K562 (cell line): ENCODE measurements around the gene BORCS5. TPM values are rescaled to one million over a fixed set of nuclear protein-coding genes. Genes with fewer than 3 reads are reported as not detected.

Experiments used
- CEBPB ChIP-seq: fragments of 450-650 bp; IDR thresholded peaks from 2 replicates; pipeline ENCODE4 v1.6.1; 2016; ENCODE audit warnings: missing genetic modification characterization, missing compliant biosample characterization
- CEBPG ChIP-seq, 3 experiments: fragments of 200-800 bp in 1 of 3; sonication (Bioruptor generic) in 1 of 3; sonication (generic) in 1 of 3; formaldehyde crosslinking in 1 of 3; IDR thresholded peaks in 2 of 3; conservative IDR thresholded peaks in 1 of 3; 2 replicates each; pipeline versions ENCODE4 v1.6.1 to v1.8.0; 2016 to 2022; ENCODE audit warnings: missing compliant biosample characterization in 2 of 3, missing genetic modification characterization in 2 of 3, mild to moderate bottlenecking in 1 of 3, missing genetic modification reagents in 1 of 3
- FOSL1 ChIP-seq: fragments of 200-800 bp; sonication (Bioruptor generic); conservative IDR thresholded peaks from 2 replicates; pipeline ENCODE4 v1.6.1; 2016; ENCODE audit warnings: missing genetic modification characterization, missing compliant biosample characterization
- OTX1 ChIP-seq: fragments of 450-650 bp; formaldehyde crosslinking; IDR thresholded peaks from 2 replicates; pipeline ENCODE4 v1.4.0; 2022; ENCODE audit warnings: mild to moderate bottlenecking
- PKNOX1 ChIP-seq: fragments of 450-650 bp; IDR thresholded peaks from 2 replicates; pipeline ENCODE4 v1.6.1; 2016
- PRPF4 ChIP-seq: fragments of 200-400 bp; formaldehyde crosslinking; IDR thresholded peaks from one replicate; pipeline ENCODE4 v1.6.1; 2017; ENCODE audit warnings: low read length, low read depth, mild to moderate bottlenecking; ENCODE audit not compliant: insufficient read depth, poor library complexity, severe bottlenecking
- SMARCA5 ChIP-seq: fragments of 450-650 bp; IDR thresholded peaks from 2 replicates; pipeline ENCODE4 v1.6.1; 2016
- TCFL5 ChIP-seq: fragments of 250-450 bp; sonication (Bioruptor Pico); conservative IDR thresholded peaks from 2 replicates; pipeline ENCODE4 v1.6.1; 2021; ENCODE audit warnings: mild to moderate bottlenecking, moderate library complexity, matching md5 sums
- ZBTB40 ChIP-seq, 2 experiments: fragments of 450-650 bp in 1 of 2; sonication (generic) in 1 of 2; formaldehyde crosslinking in 1 of 2; IDR thresholded peaks; 2 replicates each; pipeline versions ENCODE4 v1.7.1 to v1.9.0; 2016 to 2022; ENCODE audit warnings: inconsistent platforms in 1 of 2, mild to moderate bottlenecking in 1 of 2, missing genetic modification reagents in 1 of 2
- ZMIZ1 ChIP-seq, 2 experiments: fragments of 150-350 bp in 1 of 2; IDR thresholded peaks; 2 replicates each; pipeline ENCODE4 v1.6.1; 2012 to 2016; ENCODE audit warnings: low read depth in 2 of 2, low read length in 2 of 2, mild to moderate bottlenecking in 1 of 2, moderate library complexity in 1 of 2
- ZNF239 ChIP-seq: fragments of 250-450 bp; sonication (Bioruptor Pico); IDR thresholded peaks from 2 replicates; pipeline ENCODE4 v1.4.0; 2020; ENCODE audit warnings: mild to moderate bottlenecking
- ZNF3 ChIP-seq: fragments of 250-450 bp; sonication (Bioruptor Pico); IDR thresholded peaks from 2 replicates; pipeline ENCODE4 v1.5.0; 2021; ENCODE audit warnings: mild to moderate bottlenecking, moderate library complexity
- polyA plus RNA-seq, 8 experiments: library from polyadenylated mRNA; depleted of rRNA in 4 of 8; stranded (reverse) in 5 of 8; unstranded in 3 of 8; fragments of >200 nt; fragmentation: Nextera tagmentation in 2 of 8; fragmentation: Illumina TruSeq in 1 of 8; extraction: Ambion mirVana in 2 of 8; extraction: Trizol in 1 of 8; gene quantifications; 2 replicates each; pipeline versions ENCODE4 v1.2.1 to v1.2.3, GENCODE V29; 2011 to 2014; ENCODE audit warnings: inconsistent platforms in 1 of 8, missing spikeins in 1 of 8
- total RNA-seq, 7 experiments: library from RNA; depleted of rRNA in 6 of 7; stranded (reverse); fragments of >200 nt in 6 of 7; fragmentation: Illumina TruSeq in 2 of 7; extraction: Trizol in 2 of 7; gene quantifications; 2 replicates each; pipeline versions ENCODE4 v1.2.1 to v1.2.3, GENCODE V29; 2011 to 2021; ENCODE audit warnings: low replicate concordance in 1 of 7

The BORCS5 gene
- total and polyA plus RNA-seq, 9 of the 15 experiments (the other 6 are each of a cell fraction or from before 2014, with no cell fraction given) = 0.31 to 12.4 (median 6.6) TPM

GRCh38 chr12:12439636-12440035 lies 82.8 kb downstream of the BORCS5 start (continued):
- TF ChIP-seq PRPF4 (no peak), ZNF239 (no peak), ZMIZ1 (IDR thresholded peaks at IDR 0.05; ENCODE audit: low read depth in 2 of 2, low read length in 2 of 2) (no peak), ZNF3 (CRISPR knock-in tag) (no peak), TCFL5 (CRISPR knock-in tag) (no peak), SMARCA5 (no peak), FOSL1 (peak; percentile 54), ZBTB40 (IDR thresholded peaks at IDR 0.05) (no peak), ZBTB40 (CRISPR knock-in tag; IDR thresholded peaks at IDR 0.05) (no peak), CEBPB (tag) (peak; percentile 44), CEBPG (CRISPR knock-in tag; IDR thresholded peaks at IDR 0.05) (no peak), CEBPG (tag; conservative IDR thresholded peaks at IDR 0.05 in 1 of 2, IDR thresholded peaks at IDR 0.05 in 1 of 2) (peak in 1 of 2 experiments; percentile 43; a peak in 1 of 4 replicates), OTX1 (CRISPR knock-in tag) (no peak), PKNOX1 (peak; percentile 68)
